ENCODE measurements around the gene SLAIN2.

GRCh38 chr4:48379587-48380180 is 38.4 kb downstream of the SLAIN2 start:
- TF ChIP-seq CTCF (IDR thresholded peaks at IDR 0.05) (no peak), POLR2A (IDR thresholded peaks at IDR 0.05) (no peak)
